HepG2 (cell line): ENCODE data around the gene UBQLN4.

Experiments used
- ELF4 ChIP-seq: sonication (generic); formaldehyde crosslinking; IDR thresholded peaks from 2 replicates; pipeline ENCODE4 v1.5.0; 2020; ENCODE audit warnings: missing genetic modification reagents, mild to moderate bottlenecking, moderate library complexity, borderline replicate concordance
- RXRA ChIP-seq: sonication (generic); formaldehyde crosslinking; IDR thresholded peaks from 2 replicates; pipeline ENCODE4 v1.5.1; 2020; ENCODE audit warnings: missing genetic modification reagents
- ZNF263 ChIP-seq: sonication (generic); formaldehyde crosslinking; IDR thresholded peaks from 2 replicates; pipeline ENCODE4 v1.4.0; 2020; ENCODE audit warnings: missing genetic modification reagents
- ZNF274 ChIP-seq: sonication (generic); formaldehyde crosslinking; IDR thresholded peaks from 2 replicates; pipeline ENCODE4 v1.5.1; 2020; ENCODE audit warnings: mild to moderate bottlenecking, missing genetic modification reagents
- ZNF674 ChIP-seq: sonication (generic); formaldehyde crosslinking; IDR thresholded peaks from 2 replicates; pipeline ENCODE4 v1.5.0; 2020; ENCODE audit warnings: low read depth, mild to moderate bottlenecking, missing genetic modification reagents

- no peak for TF ChIP-seq ZNF674 (CRISPR knock-in tag)
- TF ChIP-seq ELF4 (CRISPR knock-in tag), result no peak
- no peak for TF ChIP-seq ZNF274 (CRISPR knock-in tag)
- no peak for TF ChIP-seq RXRA (CRISPR knock-in tag)
- TF ChIP-seq ZNF263 (CRISPR knock-in tag), result no peak
These were observed 22.2 kb upstream of the UBQLN4 start for GRCh38 chr1:156075775-156076204.
